HUES48 (cell line): ENCODE data around the gene GFAP.
"Not testable (repeated sequence)": the region's sequence is repeated elsewhere in the genome, so short reads cannot be mapped to it uniquely, and the experiment has no call there.

Experiments
- H3K27ac ChIP-seq: one replicate; pipeline ENCODE4 v1.7.0; 2013; ENCODE audit warnings: low read depth, low read length, inconsistent platforms
- H3K27me3 ChIP-seq: 2 replicates; pipeline ENCODE4 v1.6.1; 2013; ENCODE audit warnings: mild to moderate bottlenecking, low read length; ENCODE audit not compliant: control insufficient read depth, insufficient read depth
- H3K36me3 ChIP-seq: 2 replicates; pipeline ENCODE4 v1.6.1; 2013; ENCODE audit warnings: low read length; ENCODE audit not compliant: control insufficient read depth, insufficient read depth
- H3K4me1 ChIP-seq: 2 replicates; pipeline ENCODE4 v1.6.1; 2013; ENCODE audit warnings: mild to moderate bottlenecking, low read length; ENCODE audit not compliant: control insufficient read depth, insufficient read depth
- H3K4me3 ChIP-seq: 2 replicates; pipeline ENCODE4 v1.5.1; 2013; ENCODE audit warnings: mild to moderate bottlenecking, low read depth, low read length
- H3K9ac ChIP-seq: 2 replicates; pipeline ENCODE4 v1.6.1; 2013; ENCODE audit warnings: mild to moderate bottlenecking, low read depth, low read length, moderate library complexity
- H3K9me3 ChIP-seq: 2 replicates; pipeline ENCODE4 v1.6.1; 2013; ENCODE audit warnings: low read length; ENCODE audit not compliant: control insufficient read depth, insufficient read depth

Gene GFAP

DNA sequence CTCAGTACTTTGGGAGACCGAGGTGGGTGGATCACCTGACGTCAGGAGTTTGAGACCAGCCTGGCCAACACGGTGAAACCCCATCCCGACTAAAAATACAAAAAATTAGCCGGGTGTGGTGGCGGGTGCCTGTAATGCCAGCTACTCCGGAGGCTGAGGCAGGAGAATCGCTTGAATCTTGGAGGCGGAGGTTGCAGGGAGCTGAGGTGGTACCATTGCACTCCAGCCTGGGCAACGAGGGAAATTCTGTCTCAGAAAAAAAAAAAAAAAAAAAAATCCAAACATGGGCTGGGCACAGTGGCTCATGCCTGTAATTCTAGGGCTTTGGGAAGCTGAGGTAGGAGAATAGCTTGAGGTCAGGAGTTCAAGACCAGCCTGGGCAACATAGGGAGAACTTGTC, 30.4 kb upstream of the GFAP start:
- H3K27ac ChIP-seq, H3K27me3 ChIP-seq, H3K9me3 ChIP-seq, H3K4me1 ChIP-seq, H3K9ac ChIP-seq: not testable (repeated sequence)
- peak overlapping the region; percentile 87; the same call in 1 of the 2 replicates for H3K4me3 ChIP-seq
- H3K36me3 ChIP-seq, result peaks cover 41% of the 10 kb centered on the region

DNA sequence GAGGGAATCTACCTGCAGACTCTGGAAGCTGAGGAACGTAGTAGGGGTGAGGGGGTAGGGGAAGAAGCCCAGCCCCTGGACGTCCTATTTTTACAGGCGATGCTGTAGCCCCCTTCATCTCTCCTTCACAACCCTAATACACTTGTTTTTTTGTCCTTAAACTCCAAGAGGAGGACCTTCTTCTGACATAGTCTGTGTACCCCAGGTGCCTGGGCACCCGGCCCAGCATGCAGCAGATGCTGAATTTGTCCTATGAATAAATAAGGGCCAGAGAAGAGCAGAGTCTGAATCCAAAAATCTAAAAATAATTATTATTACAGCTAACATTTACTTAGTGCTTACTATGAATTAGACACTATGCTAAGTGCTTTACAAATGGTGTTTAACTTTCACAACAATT, 27.2 kb upstream of the GFAP start:
- Histone ChIP-seq H3K27me3 (no peaks in the 10 kb centered on the region), H3K27ac (no peak overlapping the region), H3K4me3 (no peak overlapping the region), H3K9ac (no peak overlapping the region), H3K9me3 (no peaks in the 10 kb centered on the region), H3K36me3 (peaks cover 58% of the 10 kb centered on the region), H3K4me1 (peaks cover 11% of the 10 kb centered on the region; the same call in 1 of the 2 replicates)

DNA sequence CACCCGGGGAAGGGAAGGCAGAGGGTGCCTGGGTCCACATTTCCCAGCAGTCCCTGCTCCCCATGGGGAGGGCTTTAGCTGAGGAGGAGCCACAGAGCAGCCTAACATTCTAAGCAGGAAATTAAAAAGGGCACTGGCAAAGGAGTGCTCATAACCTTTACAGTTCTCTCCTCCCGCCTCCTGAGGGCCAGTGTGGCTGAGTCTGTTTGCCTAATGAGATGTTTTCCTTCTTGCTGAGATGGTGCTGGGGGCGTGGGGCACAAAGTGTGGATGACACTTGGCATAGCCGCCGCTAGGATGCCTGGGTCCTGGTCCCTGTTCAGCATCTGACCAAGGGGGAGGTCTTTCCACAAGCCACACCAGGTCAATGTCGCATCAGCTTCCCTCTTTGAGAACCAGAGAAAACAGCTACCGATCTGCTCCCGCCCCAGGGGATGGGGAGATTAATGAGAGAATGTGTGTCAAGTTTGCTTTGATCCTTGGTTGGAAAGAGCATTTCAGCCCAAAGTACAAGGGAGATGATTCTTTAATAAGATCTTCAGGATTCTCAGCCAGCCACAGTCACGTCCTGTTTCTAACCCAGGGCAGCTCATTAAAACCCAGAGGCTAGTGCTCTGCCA, 26.5 kb upstream of the GFAP start:
- Histone ChIP-seq H3K27ac (no peak overlapping the region), H3K4me1 (peaks cover 11% of the 10 kb centered on the region; the same call in 1 of the 2 replicates), H3K36me3 (peaks cover 61% of the 10 kb centered on the region), H3K9me3 (no peaks in the 10 kb centered on the region), H3K9ac (no peak overlapping the region), H3K27me3 (no peaks in the 10 kb centered on the region), H3K4me3 (no peak overlapping the region)

DNA sequence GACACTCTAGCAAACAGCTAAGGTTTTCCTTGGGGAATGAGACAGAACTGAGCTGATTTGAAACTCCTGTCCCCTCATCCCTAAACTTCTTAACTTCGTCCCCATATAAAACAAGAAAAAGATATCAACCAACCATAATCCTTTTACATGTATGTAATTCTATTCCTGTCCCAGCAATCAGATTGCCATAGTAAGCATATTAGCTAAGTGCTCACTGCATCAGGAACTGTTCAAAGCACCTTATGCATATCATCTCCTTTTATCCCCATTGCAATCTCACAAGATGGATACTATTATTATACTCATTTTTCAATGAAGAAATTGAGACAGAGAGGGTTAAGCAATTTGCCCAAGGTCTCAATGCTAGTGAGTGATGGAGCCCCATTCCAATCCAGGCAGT, 25.5 kb upstream of the GFAP start:
- H3K4me3 ChIP-seq, result no peak overlapping the region
- no peak overlapping the region for H3K27ac ChIP-seq
- no peak overlapping the region for H3K9ac ChIP-seq
- H3K9me3 ChIP-seq, result no peaks in the 10 kb centered on the region
- peaks cover 68% of the 10 kb centered on the region for H3K36me3 ChIP-seq
- H3K27me3 ChIP-seq, result no peaks in the 10 kb centered on the region
- peaks cover 9% of the 10 kb centered on the region; the same call in 1 of the 2 replicates for H3K4me1 ChIP-seq

DNA sequence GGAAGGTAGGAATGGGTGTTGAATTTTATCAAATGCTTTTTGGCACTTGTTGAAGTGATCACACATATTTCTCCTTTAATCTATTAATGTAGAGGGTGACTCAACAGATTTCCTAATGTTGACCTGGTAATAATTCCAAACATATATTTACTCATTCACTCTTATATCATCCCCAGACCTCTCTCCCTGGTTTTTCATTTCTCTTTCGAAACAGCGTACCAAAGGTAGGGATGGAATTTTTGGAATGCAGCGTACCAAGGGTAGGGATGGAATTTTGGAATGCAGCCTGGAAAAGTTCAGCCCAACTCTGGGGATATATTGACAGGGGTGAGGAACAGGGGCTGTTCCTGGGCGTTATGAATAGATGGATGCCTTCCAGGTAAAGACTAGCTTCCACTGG, 25.0 kb upstream of the GFAP start:
- no peak overlapping the region for H3K27ac ChIP-seq

DNA sequence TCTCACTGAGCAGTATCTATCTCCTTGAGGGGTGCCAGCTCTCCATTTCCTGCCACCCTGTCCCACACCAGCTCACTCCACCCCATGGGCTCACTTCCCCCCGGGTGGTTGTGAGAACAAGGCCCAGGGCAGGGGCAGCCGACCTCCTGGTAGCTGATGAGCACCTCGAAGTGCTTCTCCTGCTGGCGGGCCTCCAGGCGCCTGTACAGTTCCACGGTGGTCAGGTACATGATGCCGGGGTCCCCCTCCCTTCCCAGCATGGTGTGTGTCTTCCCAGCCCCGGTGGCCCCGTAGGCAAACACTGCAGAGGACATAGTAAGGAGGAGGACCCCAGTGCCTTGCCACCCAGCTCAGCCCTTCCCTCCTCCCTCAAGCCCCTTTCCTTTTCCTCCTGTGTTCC, 19.8 kb upstream of the GFAP start:
- Histone ChIP-seq H3K4me3 (no peak overlapping the region), H3K9me3 (no peaks in the 10 kb centered on the region), H3K27me3 (no peaks in the 10 kb centered on the region), H3K4me1 (no peaks in the 10 kb centered on the region; the same call in 1 of the 2 replicates), H3K27ac (no peak overlapping the region), H3K9ac (no peak overlapping the region), H3K36me3 (peaks cover 78% of the 10 kb centered on the region)

More for the DNA sequence above, 25.0 kb upstream of the GFAP start:
- no peak overlapping the region for H3K4me3 ChIP-seq
- H3K4me1 ChIP-seq, result peaks cover 9% of the 10 kb centered on the region; the same call in 1 of the 2 replicates
- no peaks in the 10 kb centered on the region for H3K9me3 ChIP-seq
- H3K27me3 ChIP-seq, result no peaks in the 10 kb centered on the region
- H3K9ac ChIP-seq, result no peak overlapping the region
- H3K36me3 ChIP-seq, result peaks cover 70% of the 10 kb centered on the region

DNA sequence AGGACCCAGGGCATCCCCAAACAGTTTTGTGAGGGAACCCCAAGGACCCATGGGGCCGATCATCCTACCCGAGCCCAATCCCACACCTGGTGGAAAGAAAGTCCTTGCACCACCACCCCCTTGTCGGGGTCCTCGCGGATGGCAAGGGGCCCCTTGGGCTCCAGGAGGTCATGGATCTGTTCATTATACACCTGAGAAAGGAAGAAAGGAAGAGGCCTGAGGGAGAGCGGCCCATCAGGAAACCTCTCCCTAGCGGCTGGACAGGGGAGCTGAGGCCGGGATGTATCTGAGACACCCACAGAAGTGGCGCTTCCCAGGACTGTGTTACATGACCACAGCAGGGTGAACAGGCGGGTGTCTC, 19.4 kb upstream of the GFAP start:
- Histone ChIP-seq H3K27ac (no peak overlapping the region), H3K4me3 (no peak overlapping the region), H3K36me3 (peaks cover 79% of the 10 kb centered on the region), H3K4me1 (no peaks in the 10 kb centered on the region), H3K27me3 (no peaks in the 10 kb centered on the region), H3K9me3 (no peaks in the 10 kb centered on the region), H3K9ac (no peak overlapping the region)

DNA sequence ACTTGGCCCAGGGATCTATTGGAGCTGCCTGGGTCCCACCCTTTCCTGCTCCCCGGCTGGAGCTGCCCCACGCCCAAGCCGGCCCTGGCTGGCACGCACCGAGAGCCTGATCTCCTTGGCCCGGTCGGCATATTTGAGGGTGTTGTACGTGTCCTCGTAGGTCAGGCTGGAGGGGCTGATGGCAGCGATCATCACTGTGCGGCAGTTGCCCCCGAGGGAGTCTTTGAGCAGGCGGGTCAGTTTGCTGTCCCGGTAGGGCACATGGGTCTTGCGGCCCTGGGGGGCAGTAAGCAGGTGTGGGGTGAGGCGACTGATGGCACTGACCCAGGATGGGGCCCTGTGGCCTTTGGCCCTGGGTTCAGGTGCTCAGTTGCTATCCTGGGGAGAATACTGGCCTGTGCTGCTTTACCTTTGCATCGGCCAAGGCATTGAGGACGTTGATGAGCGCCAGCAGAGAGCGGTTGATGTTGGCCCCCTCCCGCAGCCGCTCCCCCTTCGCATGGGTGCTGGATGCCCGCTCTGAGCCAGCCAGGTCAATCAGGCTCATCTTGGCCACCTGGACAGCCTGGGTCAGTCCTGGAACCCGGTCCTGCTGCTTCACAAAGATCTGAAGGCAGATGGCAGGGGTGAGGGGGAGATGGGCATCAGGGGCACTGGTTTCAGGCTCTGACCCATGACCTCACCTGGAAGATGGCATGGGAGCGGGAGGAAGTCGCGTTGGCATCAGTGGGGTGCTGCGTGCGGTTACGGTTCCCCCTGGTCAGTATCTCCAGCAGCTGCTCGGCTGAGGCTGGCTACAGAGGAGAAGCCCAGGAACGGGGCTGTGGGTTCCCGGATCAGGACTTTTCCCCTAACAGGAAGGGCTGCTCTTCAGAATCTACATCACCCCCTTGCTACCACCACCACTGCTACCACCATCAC, 18.8 kb upstream of the GFAP start:
- H3K4me1 ChIP-seq, result no peaks in the 10 kb centered on the region
- peaks cover 85% of the 10 kb centered on the region for H3K36me3 ChIP-seq
- no peaks in the 10 kb centered on the region for H3K27me3 ChIP-seq
- H3K27ac ChIP-seq, result no peak overlapping the region
- no peak overlapping the region for H3K9ac ChIP-seq
- no peak overlapping the region for H3K4me3 ChIP-seq
- no peaks in the 10 kb centered on the region for H3K9me3 ChIP-seq

DNA sequence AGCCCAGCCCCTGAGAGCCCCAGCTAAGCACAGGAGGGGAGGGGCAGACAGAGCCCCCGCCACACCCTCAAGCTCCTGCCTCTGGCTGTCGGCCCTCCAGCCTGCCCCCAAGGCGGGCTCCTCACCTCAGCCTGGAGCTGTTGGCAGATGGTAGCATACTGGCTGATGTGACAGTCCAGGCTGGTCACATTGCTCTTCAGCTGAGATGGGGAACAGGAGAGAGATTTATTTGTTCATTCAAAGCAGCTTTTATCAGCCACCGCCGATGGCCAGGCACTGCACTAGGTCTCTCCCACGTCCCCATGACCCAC, 17.4 kb upstream of the GFAP start:
- Histone ChIP-seq H3K4me1 (no peaks in the 10 kb centered on the region), H3K36me3 (peaks cover 91% of the 10 kb centered on the region), H3K27ac (no peak overlapping the region), H3K4me3 (no peak overlapping the region), H3K9me3 (no peaks in the 10 kb centered on the region), H3K27me3 (no peaks in the 10 kb centered on the region), H3K9ac (no peak overlapping the region)

DNA sequence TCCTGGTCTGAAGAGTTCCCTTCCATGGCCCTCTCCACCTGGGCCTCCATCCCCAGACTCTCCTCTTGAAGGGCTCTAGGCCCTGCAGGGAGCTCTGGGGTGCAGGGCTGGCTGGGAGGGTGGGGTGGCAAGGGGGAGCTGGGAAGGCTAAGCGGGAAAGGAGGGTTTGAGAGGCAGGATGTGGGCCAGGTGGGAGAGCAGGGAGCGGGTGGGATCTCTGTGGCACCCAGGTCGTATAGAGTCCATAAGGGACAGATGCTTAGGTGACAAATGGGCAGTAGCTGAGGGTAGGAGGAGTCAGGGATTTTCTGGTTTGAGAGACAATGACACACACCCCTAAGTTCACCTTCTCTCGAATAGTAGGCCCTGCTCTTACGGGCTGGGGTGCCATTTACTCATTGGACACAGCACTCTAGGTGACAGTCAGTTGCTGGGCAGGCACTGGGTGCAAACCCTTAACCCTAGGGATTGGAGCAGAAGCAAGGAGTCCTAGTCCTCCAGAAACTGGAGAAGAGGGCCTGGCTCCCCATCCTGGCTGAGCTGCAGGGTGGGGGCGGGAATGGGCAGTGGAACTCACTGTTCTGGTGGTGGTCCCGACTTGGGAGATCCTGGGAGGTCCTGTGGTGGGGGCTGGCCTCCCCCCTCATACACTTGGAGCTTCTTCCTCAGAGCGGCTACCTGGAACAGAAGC, 16.9 kb upstream of the GFAP start:
- H3K9me3 ChIP-seq, result no peaks in the 10 kb centered on the region
- H3K4me3 ChIP-seq, result no peak overlapping the region
- no peak overlapping the region for H3K9ac ChIP-seq
- H3K27ac ChIP-seq, result no peak overlapping the region
- no peaks in the 10 kb centered on the region for H3K27me3 ChIP-seq
- H3K4me1 ChIP-seq, result no peaks in the 10 kb centered on the region
- peaks cover 93% of the 10 kb centered on the region for H3K36me3 ChIP-seq

DNA sequence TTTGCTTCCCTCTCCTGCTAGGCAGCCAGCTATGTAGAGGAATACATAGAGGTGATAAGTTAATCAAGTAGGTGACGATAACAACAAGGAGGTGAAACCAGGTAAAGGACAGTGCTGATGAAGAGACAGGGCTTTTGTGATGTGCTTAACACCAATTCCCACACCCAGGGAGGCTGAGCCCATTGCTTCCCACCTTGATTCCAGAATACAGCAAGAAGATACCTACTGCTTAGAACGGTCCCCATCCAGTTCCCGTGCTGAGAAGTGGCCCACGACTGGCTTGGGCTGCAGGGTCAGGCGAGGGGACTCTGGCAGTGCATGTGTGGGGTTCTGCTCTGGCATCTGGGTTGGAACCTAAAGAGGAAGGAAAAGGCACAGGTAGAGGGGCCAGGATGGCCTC, 16.1 kb upstream of the GFAP start:
- no peak overlapping the region for H3K4me3 ChIP-seq
- no peak overlapping the region for H3K27ac ChIP-seq
- H3K36me3 ChIP-seq, result peaks cover 98% of the 10 kb centered on the region
- H3K9ac ChIP-seq, result no peak overlapping the region
- no peaks in the 10 kb centered on the region for H3K9me3 ChIP-seq
- H3K27me3 ChIP-seq, result no peaks in the 10 kb centered on the region
- no peaks in the 10 kb centered on the region for H3K4me1 ChIP-seq
